GM18870 (cell line): ENCODE data around the gene CABP7.

Source experiments
- ATAC-seq: cut with Tn5 transposase; IDR thresholded peaks from one replicate; pipeline ENCODE4 v1.9.1; 2021; ENCODE audit warnings: moderate library complexity; ENCODE audit not compliant: unreplicated experiment

CABP7 gene

GRCh38 chr22:29702000-29702930 lies 17.5 kb upstream of the CABP7 start:
- ATAC-seq: no peak

GRCh38 chr22:29702931-29703501 lies 16.8 kb upstream of the CABP7 start:
- no peak for ATAC-seq

- ATAC-seq: no peak
Observed at GRCh38 chr22:29703569-29704195, 16.1 kb upstream of the CABP7 start.

GRCh38 chr22:29704528-29705285 lies 15.1 kb upstream of the CABP7 start:
- ATAC-seq: no peak

- ATAC-seq: no peak
Observed at GRCh38 chr22:29705651-29706050, 14.2 kb upstream of the CABP7 start.

GRCh38 chr22:29706486-29706885 lies 13.3 kb upstream of the CABP7 start:
- ATAC-seq: no peak

- no peak for ATAC-seq
Observed at GRCh38 chr22:29707010-29707409, 12.8 kb upstream of the CABP7 start.

GRCh38 chr22:29707471-29707870 lies 12.3 kb upstream of the CABP7 start:
- ATAC-seq: no peak

GRCh38 chr22:29710193-29710592 lies 9.6 kb upstream of the CABP7 start:
- ATAC-seq: no peak

- ATAC-seq: no peak
Observed at GRCh38 chr22:29710922-29711593, 8.7 kb upstream of the CABP7 start.

GRCh38 chr22:29712119-29712518 lies 7.7 kb upstream of the CABP7 start:
- ATAC-seq: no peak

- ATAC-seq: no peak
Observed at GRCh38 chr22:29713156-29713727, 6.6 kb upstream of the CABP7 start.

GRCh38 chr22:29715240-29715639 lies 4.6 kb upstream of the CABP7 start:
- ATAC-seq: no peak

GRCh38 chr22:29715705-29716104 lies 4.1 kb upstream of the CABP7 start:
- ATAC-seq: no peak

GRCh38 chr22:29716814-29717545 lies 2.8 kb upstream of the CABP7 start:
- no peak for ATAC-seq

GRCh38 chr22:29717789-29718188 lies 2.0 kb upstream of the CABP7 start:
- no peak for ATAC-seq

- ATAC-seq: no peak
Observed at GRCh38 chr22:29718949-29719898, 579 bp upstream of the CABP7 start.

- no peak for ATAC-seq
Observed at GRCh38 chr22:29720811-29721323, 1.1 kb downstream of the CABP7 start.
